ENCODE measurements around the gene BHMT.

BHMT gene, protein sequence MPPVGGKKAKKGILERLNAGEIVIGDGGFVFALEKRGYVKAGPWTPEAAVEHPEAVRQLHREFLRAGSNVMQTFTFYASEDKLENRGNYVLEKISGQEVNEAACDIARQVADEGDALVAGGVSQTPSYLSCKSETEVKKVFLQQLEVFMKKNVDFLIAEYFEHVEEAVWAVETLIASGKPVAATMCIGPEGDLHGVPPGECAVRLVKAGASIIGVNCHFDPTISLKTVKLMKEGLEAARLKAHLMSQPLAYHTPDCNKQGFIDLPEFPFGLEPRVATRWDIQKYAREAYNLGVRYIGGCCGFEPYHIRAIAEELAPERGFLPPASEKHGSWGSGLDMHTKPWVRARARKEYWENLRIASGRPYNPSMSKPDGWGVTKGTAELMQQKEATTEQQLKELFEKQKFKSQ

DNA sequence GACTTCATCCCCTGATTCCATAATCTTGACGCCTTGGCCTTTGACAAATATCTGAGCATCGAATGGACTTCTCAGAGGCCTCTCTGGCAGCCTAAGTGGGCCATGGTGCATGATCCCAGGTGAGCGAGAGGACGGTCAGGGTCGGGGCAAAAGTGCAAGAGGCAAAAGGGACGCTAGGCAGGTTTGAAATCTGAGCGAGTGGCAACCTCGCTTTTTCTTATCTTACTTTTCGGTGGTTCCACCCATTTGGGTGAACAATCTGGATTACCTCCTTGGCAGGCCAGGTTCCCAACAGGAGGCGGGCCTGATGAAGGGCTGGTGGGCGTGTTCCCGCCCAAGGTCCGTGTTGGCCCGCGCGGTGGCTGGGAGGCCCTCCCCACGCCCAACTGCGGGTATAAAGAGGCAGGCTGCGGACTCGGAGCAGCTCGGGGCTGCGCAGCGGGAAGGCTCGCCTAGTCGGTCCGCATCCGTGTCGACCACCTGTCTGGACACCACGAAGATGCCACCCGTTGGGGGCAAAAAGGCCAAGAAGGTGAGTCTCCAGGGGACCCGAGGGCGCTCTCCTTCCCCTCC lies at the start of gene BHMT:
Gene BHMT (plus strand): TSS at position 423 of the 573 bp plus-strand sequence. CDS start 77 bp downstream, at position 500.
- DNase-seq (ENCODE audit: low read depth, low spot score): no peak

DNA sequence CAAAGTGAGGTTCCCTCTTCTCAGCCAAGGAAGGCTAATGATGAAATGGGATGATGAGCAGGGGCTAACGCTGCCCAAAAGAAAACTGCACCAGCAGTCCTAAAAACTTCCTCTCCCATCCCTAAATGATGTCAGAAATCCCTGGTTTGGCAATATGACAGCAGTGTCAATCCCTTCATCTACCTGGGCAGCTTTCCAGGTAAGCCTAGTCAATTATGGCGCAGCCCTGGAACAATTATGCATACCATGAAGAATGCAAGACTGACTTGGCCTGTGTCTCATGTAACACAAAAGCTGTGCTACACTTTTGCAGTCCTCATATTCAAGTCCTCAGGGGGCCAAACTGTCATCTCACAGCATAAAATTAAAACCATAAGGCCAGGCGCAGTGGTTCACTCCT lies 49.2 kb upstream of the BHMT start:
- no peak for DNase-seq (ENCODE audit: low read depth, low spot score)

DNA sequence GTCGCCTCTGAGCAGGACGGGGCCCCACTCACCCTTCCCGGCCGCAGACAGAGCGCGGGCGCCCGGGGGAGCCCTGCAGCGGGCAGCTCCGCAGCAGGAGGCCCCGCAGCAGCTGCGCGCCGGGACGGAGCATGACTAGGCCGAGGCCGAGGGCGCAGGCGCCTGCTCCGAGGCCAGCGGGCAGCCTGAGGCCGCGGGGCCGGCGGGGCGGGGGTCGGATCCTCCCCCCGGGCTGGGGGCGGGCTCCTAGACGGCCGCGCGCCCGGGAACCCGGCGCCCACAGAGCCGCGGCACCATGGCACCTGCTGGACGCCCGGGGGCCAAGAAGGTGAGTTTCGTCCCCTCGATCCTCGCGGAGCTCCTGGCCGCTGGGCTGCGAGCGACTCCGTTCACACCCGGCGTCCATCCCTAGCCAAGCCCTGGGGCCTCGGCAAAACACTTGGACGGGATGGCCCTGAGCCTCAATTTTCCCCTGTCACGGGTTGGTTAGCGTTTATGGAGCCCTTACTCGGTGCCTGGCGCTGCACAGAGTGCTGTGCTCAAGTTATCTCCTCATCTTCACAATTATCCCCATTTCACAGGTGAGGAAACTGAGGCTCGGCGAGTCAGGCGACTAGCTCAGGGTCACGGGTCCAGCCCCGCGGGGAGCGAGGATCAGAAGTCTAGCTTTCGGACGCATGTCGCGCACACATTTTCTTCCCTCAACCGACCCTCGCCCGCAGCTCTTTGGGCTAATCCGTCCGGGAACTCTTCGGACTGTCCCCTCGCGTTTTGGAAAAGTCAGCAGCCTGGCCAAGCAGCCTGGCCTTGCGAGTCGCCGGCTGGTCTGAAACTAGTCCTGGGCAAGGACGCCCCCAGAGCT lies 41.9 kb upstream of the BHMT start, which contains the start of the genes BHMT2 and DMGDH:
Gene BHMT2 (plus strand): TSS at position 280 of the 862 bp plus-strand sequence. CDS start 16 bp downstream, at position 296.
Gene DMGDH (minus strand): TSS at position 187 of the 862 bp plus-strand sequence. CDS start 54 bp downstream, at position 133.
- DNase-seq (ENCODE audit: low read depth, low spot score): no peak

DNA sequence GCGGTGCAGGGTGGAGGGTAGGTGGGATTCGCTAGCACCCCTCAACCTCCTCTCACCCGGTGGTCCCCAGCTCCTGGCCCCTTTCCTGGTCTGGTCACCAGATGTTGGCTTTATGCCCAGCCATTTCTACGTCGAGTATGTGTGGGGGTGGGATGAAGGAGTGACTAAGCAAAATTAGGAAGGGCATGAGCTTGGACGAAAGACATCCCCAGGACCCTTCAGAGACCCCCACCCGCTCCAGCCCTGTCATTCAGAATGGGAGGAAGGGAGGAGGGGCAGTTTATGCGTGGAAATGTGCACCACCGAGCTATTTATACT lies 41.3 kb upstream of the BHMT start:
- DNase-seq (ENCODE audit: low read depth, low spot score): no peak

DNA sequence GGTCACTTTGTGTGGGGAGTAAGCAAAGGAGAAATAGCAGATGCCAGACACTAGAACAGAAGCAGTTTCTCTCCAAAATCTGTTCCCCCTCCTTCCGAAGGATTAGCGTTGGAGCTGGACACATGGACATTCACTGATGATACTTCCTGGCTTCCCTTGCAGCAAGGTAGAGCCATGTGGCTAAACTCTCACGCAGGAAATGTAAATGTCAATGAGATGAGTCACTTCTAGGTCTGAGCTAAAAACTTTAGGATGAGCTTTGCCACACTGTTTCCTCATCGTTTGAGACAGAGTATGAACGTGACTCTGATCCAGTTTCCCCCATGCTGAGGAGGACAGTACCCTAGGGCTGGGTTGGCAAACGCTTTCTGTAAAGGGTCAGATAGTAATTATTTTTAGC lies 37.0 kb upstream of the BHMT start:
- DNase-seq (ENCODE audit: low read depth, low spot score): no peak

DNA sequence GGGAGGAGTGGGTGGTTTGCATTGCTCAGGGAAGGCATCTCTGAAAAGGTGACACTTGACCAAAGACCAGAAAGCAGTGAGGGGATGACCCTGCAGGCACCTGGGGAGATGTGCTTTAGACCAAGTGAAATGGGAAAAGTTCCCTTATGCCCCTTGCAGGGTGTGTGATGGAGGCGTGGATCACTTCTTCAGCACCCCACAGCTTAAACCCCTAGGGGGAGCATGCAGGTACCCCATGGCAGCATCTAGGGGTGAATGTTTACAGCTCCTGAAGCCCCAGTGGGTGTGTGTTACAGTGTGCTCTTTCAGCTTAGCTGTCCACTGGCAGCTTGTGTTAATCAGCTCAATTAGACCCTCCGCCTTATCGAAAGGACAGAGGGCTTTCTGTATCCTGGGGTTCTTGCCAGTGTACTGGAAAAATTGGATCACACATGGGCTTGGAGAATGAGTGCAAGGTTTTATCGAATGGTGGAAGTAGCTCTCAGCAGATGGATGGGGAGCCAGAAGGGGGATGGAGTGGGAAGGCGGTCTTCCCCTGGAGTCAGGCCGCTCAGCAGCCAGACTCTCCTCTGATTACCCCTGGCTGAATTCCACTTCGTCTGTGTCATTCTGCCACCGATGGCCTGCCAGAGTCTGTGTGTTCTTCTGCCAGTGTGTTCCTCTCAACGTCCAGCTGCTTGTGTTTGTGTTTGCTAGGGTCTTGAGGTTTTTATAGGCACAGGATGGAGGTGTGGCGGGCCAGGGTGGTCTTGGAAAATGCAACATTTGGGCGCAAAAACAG lies 35.8 kb upstream of the BHMT start:
- DNase-seq (ENCODE audit: low read depth, low spot score): no peak

DNA sequence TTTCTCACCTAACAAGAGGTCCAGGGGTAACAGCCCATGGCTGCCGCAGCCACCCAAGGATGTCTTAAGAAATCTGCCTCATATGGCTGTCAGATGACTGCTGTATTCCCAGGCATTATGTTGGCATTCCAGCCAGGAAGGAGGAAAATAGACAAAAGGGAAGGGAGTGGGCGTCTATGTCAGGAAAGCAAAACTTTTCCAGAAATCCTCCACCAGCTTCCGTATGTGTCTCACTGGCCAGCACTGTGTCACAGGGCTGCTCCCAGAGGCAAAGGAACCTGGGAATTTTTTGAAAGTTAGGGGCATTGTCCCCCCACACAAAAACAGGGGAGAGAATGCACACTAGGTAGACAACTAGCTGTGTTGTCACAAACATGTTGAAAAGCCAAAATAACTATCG lies 34.8 kb upstream of the BHMT start:
- DNase-seq (ENCODE audit: low read depth, low spot score): no peak

DNA sequence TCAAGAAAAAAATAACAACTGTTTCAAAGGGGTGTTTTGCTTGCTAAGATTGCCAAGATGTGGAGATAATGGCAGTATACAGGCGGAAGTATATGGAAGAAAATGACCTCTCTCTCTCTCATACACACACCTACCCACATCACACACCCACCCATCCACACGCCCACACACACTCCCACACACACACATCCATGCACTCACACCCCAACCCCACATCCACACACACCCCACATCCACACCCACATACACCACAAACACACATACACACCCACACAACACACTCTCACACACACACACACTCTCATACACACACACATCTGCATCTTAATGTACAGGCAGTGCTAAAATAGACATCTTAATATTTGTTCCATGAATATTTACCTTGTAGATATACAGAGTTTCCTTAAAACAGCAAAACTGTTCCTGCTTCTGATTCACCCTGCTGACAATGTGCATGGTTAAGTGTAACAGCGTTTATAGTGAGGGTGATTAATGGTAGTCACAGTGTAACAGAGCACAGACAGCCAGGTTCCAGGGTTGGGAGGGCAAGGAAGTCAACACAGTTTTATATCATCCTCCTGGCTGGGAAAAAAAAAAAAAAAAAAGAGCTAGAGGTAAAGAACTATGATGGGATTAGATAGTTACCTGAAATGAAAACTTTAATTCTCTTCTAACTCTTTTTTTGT lies 33.8 kb upstream of the BHMT start:
- DNase-seq (ENCODE audit: low read depth, low spot score): no peak

DNA sequence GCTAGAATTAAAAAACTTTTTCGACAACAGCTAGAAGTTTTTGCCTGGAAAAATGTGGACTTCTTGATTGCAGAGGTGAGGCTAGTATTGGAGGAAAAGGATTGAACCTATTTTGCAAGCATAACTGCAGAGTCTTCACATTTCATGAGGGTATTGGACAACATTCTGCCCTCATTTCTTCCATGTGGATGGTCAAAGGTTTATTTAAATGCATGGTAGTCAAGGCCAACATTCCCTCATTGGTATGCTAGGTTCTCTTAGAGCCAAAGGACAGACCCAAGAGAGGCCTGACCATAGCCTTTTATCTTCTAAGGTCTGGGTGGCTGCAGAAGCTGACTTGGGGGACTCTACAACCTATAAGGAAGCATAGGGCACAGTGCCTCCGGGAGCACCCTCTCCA lies 30.8 kb upstream of the BHMT start:
- DNase-seq (ENCODE audit: low read depth, low spot score): no peak

DNA sequence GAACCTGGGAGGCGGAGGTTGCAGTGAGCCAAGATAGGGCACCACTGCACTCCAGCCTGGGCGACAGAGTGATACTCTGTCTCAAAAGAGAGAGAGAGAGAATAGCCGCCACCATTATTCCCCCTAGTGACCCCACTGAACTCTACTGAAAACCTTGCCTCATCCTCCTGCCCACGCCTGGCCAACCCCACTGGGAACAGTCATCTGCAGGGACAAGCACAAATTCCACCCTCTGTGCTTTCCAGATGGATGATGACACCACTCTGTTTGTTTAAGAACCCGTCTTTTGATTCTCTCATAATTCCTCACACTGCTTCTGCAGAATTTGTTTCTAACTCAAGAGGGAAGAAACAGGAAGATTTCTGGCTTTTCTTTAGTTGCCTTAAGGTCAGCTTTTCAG lies 29.8 kb upstream of the BHMT start:
- no peak for DNase-seq (ENCODE audit: low read depth, low spot score)

DNA sequence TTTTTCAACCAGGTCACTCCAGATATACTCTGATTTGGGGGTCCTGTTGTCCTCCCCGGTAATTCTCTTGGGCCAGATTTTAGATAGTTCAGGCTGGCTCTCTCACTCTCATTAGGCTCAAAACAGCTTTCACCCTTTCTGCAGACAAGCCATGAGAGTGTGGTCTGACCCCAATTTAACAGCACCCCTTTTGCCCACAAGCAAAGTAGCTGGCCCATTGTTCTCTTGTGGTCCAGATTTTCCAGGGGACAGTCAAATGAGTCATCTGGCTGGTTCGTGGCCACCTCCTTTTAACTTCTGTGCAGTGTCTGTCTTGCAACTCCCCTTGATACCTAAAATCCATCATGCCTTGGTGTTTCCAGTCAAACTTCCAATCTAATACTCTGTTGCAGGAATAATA lies 25.5 kb upstream of the BHMT start:
- DNase-seq (ENCODE audit: low read depth, low spot score): no peak

DNA sequence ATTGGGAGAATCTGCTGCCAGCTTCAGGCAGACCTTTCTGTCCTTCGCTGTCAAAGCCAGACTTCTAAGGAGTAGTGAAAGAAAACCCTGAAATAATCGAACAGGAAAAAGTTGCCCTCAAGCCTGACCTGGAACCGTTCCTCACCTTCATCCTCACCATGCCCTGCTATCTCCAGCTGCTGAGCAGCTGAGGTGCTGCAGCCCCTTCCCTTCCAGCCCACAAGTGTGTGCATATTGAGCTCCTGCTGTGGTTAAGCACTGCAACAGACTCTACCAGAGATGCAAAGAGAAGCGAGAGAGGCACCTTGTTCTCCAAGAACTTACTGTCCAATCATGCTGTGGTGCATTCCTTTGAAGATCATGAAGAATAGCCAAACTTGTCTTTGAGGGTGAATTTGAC lies 23.1 kb upstream of the BHMT start:
- no peak for DNase-seq (ENCODE audit: low read depth, low spot score)

DNA sequence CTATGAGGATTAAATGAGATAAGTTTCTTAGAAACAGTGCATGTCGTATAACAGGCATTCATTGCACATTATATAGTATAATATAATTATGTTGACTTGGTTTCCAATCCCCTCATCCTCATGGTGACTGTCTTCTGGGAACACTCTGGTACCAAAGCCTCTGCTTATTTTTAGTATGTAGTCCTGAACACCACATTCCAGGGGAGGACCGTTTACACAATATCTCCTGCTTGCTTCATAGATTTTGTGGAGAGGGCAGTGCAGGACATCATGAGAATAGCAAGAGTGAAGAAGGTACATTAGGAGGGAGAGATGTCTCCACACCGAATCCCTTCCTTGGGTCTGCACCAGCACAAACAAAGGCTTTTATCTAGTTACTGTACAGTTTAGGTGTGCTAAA lies 20.5 kb upstream of the BHMT start:
- no peak for DNase-seq (ENCODE audit: low read depth, low spot score)

DNA sequence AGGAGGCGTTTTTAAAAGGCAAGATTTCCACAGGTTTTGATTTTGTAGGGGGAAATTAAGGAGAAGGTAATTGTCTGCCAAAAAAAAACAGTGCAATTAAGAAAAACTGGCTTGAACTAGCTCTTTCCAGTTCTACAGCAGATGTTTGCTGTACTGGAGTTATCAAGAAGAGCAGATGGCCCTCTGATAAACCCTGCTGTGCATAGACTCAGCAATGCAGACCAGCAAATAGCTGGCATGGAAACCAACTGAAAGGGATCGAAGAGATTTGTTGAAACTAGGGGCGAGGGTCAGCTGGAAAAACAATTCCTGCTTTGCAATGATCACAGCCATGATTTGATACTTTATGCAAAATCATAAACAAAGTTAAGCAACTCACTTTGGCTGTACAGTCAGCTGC lies 17.8 kb upstream of the BHMT start:
- no peak for DNase-seq (ENCODE audit: low read depth, low spot score)

DNA sequence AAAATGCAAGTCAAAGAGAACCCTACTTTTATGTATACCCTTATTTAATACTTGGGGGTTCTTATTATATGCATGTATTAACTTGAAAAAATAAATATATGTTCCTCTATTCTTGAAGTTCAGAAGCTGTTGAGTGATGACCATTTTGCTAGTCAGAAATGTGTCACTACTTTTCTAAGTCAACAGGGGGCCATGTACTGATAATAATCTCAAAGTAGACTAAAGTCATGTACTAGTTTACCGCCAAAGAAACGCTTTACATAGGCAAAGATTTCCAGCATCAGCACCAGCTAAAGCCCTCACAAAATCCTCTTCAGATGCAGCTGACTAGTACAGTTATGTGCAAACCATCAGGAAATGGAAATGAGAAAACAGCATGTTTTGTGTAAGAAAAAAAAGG lies 5.7 kb upstream of the BHMT start:
- no peak for DNase-seq (ENCODE audit: low read depth, low spot score)

DNA sequence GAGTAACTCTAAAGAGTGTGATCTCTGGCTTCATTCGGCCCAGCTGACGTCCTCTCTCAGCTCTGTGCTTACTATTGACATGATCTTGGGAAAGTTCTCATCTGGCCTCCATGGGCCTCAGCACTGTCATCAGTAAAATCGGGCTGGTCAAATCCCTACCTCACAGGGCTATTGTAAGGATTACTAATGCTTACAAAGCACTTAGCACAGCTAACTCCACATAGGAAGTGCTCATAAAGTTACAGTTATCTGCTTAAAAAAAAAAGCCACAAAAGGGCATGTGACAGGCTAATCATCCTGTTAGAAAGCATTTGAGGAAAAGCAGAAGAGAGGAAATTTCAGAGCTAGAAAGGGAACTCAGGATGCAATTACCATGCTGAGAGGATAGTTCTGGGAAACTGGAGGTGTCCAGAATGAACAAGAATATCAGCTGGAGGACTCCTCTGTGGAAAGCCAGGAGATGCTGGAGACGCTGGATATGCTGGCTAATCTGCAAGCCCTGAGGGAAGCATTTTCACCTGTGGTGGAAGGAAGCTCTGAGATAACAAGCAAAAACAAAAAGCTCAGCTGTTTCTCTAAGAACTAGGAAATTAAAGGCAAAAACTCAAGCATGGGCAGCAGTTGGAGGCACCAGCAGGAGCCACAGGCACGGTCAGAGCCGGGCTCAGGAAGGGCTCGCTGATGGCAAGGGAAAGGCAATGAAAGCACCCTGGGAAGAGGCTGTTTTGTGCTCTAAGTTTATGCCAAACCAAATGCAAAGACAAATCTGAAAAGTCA lies 4.4 kb upstream of the BHMT start:
- DNase-seq (ENCODE audit: low read depth, low spot score): no peak

DNA sequence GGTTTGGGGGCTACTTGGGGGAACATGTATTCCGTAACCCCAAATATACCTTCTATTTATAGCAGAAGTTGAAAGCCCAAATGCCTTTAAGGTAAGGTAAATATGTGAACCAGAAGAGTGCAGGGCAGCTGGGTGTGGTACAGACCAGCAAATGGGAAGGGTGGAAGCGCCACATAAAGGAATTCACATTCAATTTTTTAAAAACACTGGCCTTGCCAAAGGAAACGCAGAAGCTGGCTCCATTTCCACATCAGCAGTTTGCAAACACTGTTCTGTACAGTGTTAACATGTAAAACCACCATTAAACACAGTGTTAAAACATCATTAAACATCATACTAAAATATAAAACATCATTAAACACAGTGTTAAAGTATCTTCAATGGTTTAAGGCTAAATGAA lies 3.5 kb upstream of the BHMT start:
- DNase-seq (ENCODE audit: low read depth, low spot score): no peak

DNA sequence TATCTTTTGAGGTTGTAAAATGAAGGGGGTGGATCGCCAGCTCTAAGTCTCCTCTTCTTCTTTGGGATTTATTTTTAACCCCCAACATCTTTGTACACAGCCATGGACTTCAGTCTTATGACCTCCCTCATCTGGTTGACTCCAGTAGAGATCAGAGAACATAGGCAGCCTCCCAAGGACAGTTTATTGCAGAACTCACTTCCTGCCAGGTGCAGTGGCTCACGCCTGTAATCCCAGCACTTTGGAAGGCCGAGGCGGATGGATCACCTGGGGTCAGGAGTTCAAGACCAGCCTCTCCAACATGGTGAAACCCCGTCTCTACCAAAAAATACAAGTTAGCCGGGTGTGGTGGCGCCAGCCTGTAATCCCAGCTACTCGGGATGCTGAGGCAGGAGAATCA lies 2.8 kb upstream of the BHMT start:
- DNase-seq (ENCODE audit: low read depth, low spot score): no peak

DNA sequence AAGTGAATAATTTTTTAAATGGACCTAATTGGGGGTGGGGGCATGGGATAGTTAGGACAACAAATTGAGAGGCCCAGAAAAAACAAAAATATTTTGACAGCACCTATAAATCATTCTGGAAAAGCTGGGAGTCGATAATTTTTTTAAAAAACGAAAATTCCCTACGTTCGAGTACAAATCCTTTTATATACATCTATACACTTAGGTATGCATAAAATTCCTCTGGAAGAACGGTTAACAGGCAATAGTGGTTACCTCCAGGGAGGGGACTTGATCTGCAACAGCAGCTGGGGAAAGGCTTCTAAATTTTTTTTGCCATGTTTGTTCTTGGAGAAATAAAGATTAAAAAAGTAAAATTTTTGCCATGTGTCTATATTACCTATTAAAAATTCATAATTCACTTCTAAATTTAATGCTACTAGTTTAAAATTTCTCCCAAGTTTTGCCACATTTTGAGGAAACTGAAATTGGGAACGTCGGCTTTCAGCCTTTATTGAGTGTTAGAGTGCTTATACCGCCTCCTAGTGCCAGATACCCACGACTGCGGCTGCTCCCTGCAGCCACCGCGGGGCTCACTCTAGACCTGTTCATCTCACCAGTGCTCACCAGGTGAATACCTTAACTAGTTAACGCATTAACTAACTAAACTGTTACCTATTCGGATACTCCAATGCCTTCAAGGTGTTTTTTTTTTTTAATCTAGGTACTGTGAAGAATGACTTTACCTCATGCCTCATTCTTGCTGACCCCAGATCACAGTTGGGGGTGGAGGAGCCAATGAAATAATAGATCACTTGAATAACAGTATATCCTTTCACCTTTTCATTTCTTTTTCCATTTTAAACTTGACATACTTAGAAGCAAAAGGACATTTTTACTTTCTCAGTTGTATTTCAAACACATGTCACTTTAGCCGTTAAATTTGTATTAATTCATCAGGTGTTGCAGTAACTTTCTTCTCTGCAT lies 1.8 kb upstream of the BHMT start:
- no peak for DNase-seq (ENCODE audit: low read depth, low spot score)

Data from iPS DF 19.7 (cell line).